HepG2 (cell line): Measurements from ENCODE around the gene TAF12. TPM values are rescaled to one million over a fixed set of nuclear protein-coding genes. Genes with fewer than 3 reads are reported as not detected.

Experiments
- BRCA1 ChIP-seq: sonication (generic); formaldehyde crosslinking; IDR thresholded peaks from 2 replicates; pipeline ENCODE4 v1.4.0; 2020; ENCODE audit warnings: missing genetic modification reagents
- ETV6 ChIP-seq: sonication (generic); formaldehyde crosslinking; conservative IDR thresholded peaks from 2 replicates; pipeline ENCODE4 v1.4.0; 2020; ENCODE audit warnings: missing genetic modification reagents
- HOXA3 ChIP-seq: sonication (generic); formaldehyde crosslinking; IDR thresholded peaks from 2 replicates; pipeline ENCODE4 v1.5.0; 2020; ENCODE audit warnings: missing genetic modification reagents
- IKZF1 ChIP-seq: fragments of 450-650 bp; IDR thresholded peaks from 2 replicates; pipeline ENCODE4 v1.7.1; 2016
- KLF13 ChIP-seq: sonication (generic); formaldehyde crosslinking; IDR thresholded peaks from 2 replicates; pipeline ENCODE4 v1.4.0; 2020; ENCODE audit warnings: mild to moderate bottlenecking, missing genetic modification reagents
- MXD1 ChIP-seq: sonication (generic); formaldehyde crosslinking; IDR thresholded peaks from 2 replicates; pipeline ENCODE4 v1.4.0; 2020; ENCODE audit warnings: mild to moderate bottlenecking, missing genetic modification reagents
- MYPOP ChIP-seq: sonication (generic); formaldehyde crosslinking; IDR thresholded peaks from 2 replicates; pipeline ENCODE4 v1.8.1; 2023; ENCODE audit warnings: mild to moderate bottlenecking, moderate library complexity, missing genetic modification reagents
- PHF8 ChIP-seq: sonication (generic); formaldehyde crosslinking; IDR thresholded peaks from 2 replicates; pipeline ENCODE4 v1.5.0; 2020; ENCODE audit warnings: missing genetic modification reagents
- PRPF4 ChIP-seq: fragments of 200-400 bp; formaldehyde crosslinking; IDR thresholded peaks from 2 replicates; pipeline ENCODE4 v1.6.1; 2016; ENCODE audit warnings: low read length, low read depth; ENCODE audit not compliant: poor library complexity, severe bottlenecking
- STAG1 ChIP-seq: sonication (generic); formaldehyde crosslinking; IDR thresholded peaks from 2 replicates; pipeline ENCODE4 v1.4.0; 2020; ENCODE audit warnings: missing genetic modification reagents
- ZBED4 ChIP-seq: sonication (generic); formaldehyde crosslinking; IDR thresholded peaks from 2 replicates; pipeline ENCODE4 v1.4.0; 2020; ENCODE audit warnings: missing genetic modification reagents, borderline replicate concordance
- ZBTB43 ChIP-seq: sonication (generic); formaldehyde crosslinking; conservative IDR thresholded peaks from 2 replicates; pipeline ENCODE4 v1.4.0; 2020; ENCODE audit warnings: missing genetic modification reagents
- ZFX ChIP-seq: sonication (generic); formaldehyde crosslinking; IDR thresholded peaks from 2 replicates; pipeline ENCODE4 v1.4.0; 2020; ENCODE audit warnings: mild to moderate bottlenecking, low read depth, missing genetic modification reagents, moderate library complexity
- ZNF17 ChIP-seq: sonication (generic); formaldehyde crosslinking; IDR thresholded peaks from 2 replicates; pipeline ENCODE4 v1.5.0; 2020; ENCODE audit warnings: mild to moderate bottlenecking, missing genetic modification reagents
- ZNF292 ChIP-seq: sonication (generic); formaldehyde crosslinking; IDR thresholded peaks from 2 replicates; pipeline ENCODE4 v1.8.1; 2022; ENCODE audit warnings: mild to moderate bottlenecking, low read depth, missing genetic modification reagents, borderline replicate concordance
- ZNF30 ChIP-seq: sonication (generic); formaldehyde crosslinking; IDR thresholded peaks from 2 replicates; pipeline ENCODE4 v1.5.0; 2020; ENCODE audit warnings: mild to moderate bottlenecking, missing genetic modification reagents
- ZNF556 ChIP-seq: sonication (generic); formaldehyde crosslinking; IDR thresholded peaks from 2 replicates; pipeline ENCODE4 v1.4.0; 2020; ENCODE audit warnings: mild to moderate bottlenecking, missing genetic modification reagents, borderline replicate concordance
- ZNF563 ChIP-seq: sonication (generic); formaldehyde crosslinking; IDR thresholded peaks from 2 replicates; pipeline ENCODE4 v1.8.0; 2022; ENCODE audit warnings: mild to moderate bottlenecking, moderate library complexity, missing genetic modification reagents
- ZNF777 ChIP-seq: sonication (generic); formaldehyde crosslinking; IDR thresholded peaks from 2 replicates; pipeline ENCODE4 v1.4.0; 2020; ENCODE audit warnings: missing genetic modification reagents
- ZSCAN25 ChIP-seq: sonication (generic); formaldehyde crosslinking; IDR thresholded peaks from 2 replicates; pipeline ENCODE4 v1.8.0; 2022; ENCODE audit warnings: mild to moderate bottlenecking, missing genetic modification reagents
- ZSCAN9 ChIP-seq: IDR thresholded peaks from 2 replicates; pipeline ENCODE4 v1.6.1; 2016; ENCODE audit warnings: borderline replicate concordance
- polyA plus RNA-seq, 8 experiments: library from polyadenylated mRNA; depleted of rRNA in 3 of 8; stranded (reverse) in 7 of 8; unstranded in 1 of 8; fragments of >200 nt; fragmentation: Illumina TruSeq in 4 of 8; extraction: Trizol in 4 of 8; gene quantifications; 2 replicates each; pipeline versions ENCODE4 v1.2.1 to v1.2.3, GENCODE V29; 2011 to 2016; ENCODE audit warnings: low read depth in 4 of 8, missing spikeins in 1 of 8, mixed read lengths in 1 of 8; ENCODE audit not compliant: insufficient read depth in 1 of 8
- total RNA-seq, 5 experiments: library from RNA; depleted of rRNA; stranded (reverse); fragments of >200 nt; fragmentation: Illumina TruSeq; extraction: Trizol; gene quantifications; 2 replicates each; pipeline ENCODE4 v1.2.3, GENCODE V29; 2016; ENCODE audit warnings: low read depth in 1 of 5

TAF12 gene
- total and polyA plus RNA-seq, 2 of the 13 experiments (the other 11 are each of a cell fraction or from before 2014, with no cell fraction given), result 16.3 to 17.1 TPM

GRCh38 chr1:28592321-28593071, 50.4 kb downstream of the TAF12 start (continued):
- TF ChIP-seq ZSCAN25 (CRISPR knock-in tag) (peak; percentile 77), PRPF4 (no peak), ZNF563 (no peak), PHF8 (peak; percentile 29; the same call in 1 of the 2 replicates), ZNF556 (CRISPR knock-in tag) (no peak), ZBTB43 (CRISPR knock-in tag) (0 out of 2 replicates have a peak, but pooled peaks have one; percentile 42), ZNF777 (CRISPR knock-in tag) (peak; percentile 15; the same call in 1 of the 2 replicates), ZFX (CRISPR knock-in tag) (peak; percentile 29; the same call in 1 of the 2 replicates), MYPOP (CRISPR knock-in tag) (no peak), ZNF17 (CRISPR knock-in tag) (no peak), IKZF1 (no peak), ZSCAN9 (CRISPR knock-in tag) (0 out of 2 replicates have a peak, but pooled peaks have one; percentile 21), ETV6 (no peak), ZNF292 (CRISPR knock-in tag) (no peak), STAG1 (CRISPR knock-in tag) (0 out of 2 replicates have a peak, but pooled peaks have one; percentile 7), ZNF30 (CRISPR knock-in tag) (no peak), BRCA1 (CRISPR knock-in tag) (peak; percentile 28), HOXA3 (peak; percentile 45; the same call in 1 of the 2 replicates), KLF13 (CRISPR knock-in tag) (0 out of 2 replicates have a peak, but pooled peaks have one; percentile 59), ZBED4 (CRISPR knock-in tag) (peak; percentile 76; the same call in 1 of the 2 replicates), MXD1 (CRISPR knock-in tag) (peak; percentile 52; the same call in 1 of the 2 replicates)
